ENCODE measurements around the gene A1CF. TPM values are rescaled to one million over a fixed set of nuclear protein-coding genes. Genes with fewer than 3 reads are reported as not detected.
A peak's percentile ranks its signal among the peaks of the same experiment; 100 is the strongest.
"Not testable (repeated sequence)": the region's sequence is repeated elsewhere in the genome, so short reads cannot be mapped to it uniquely, and the experiment has no call there.

A1CF gene
- total and polyA plus RNA-seq, 2 experiments from 2014 or later = 25.4 to 47.6 TPM

DNA sequence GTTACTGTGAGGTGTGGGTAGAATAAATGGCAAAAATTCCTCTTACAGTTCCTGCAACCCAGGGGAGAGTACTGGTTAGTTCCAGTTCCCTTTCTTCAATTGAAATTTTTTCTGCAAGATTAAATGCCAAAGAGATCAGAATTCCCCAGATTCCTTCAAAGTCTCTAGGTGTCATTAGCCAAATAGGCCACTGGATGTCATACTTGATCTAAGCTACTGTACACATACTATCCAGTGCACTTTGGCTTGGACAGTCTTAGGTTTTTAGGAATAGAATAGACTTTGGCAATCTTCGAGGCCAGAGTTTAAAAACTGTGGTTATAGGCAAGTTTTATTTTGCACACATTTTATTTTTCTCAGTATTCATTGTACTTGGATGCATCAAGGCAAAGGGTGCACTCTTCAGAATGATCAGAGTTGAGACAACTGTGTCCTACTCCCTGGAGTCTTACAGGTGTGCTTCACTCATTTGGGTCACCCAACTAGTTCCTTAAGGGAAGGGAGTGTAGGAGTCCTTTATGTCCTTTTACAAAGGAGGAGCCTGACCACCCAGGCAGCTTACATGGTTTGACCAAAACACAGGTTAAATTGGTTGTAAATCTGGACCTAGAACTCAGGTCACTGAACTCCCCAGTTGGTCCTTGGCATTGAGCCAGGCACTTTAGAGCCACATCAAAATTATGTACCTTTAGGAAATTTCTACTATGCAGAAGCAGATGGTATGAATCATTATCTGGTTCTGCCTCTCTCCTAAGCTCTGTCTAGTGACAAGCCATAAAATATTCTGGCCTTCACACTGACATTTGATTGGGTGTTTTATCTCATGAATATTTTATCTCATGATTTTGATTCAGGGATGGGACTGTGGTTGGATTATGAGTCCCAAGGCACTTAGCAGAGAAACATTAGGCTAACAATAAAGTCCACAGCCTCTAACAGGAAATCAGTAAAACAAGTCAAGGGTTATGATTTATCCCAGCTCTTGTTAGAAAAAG is 96.2 kb downstream of the A1CF start:
- H3K4me1 ChIP-seq (ENCODE audit: insufficient read depth) = no peaks in the 10 kb centered on the region
- 81% methylated on average over 1 of the region's 1 CpG for WGBS (ENCODE audit: low lambda C conversion rate, missing lambda C conversion rate)
- no peak overlapping the region for H3K4me3 ChIP-seq
- no peaks in the 10 kb centered on the region for H3K27me3 ChIP-seq
- H3K79me2 ChIP-seq = no peaks in the 10 kb centered on the region
- no peaks in the 10 kb centered on the region for H3K36me3 ChIP-seq (replicated peaks; ENCODE audit: insufficient read depth, low read depth)
- no peak for TF ChIP-seq EZH2 (IDR thresholded peaks at IDR 0.05; ENCODE audit: borderline replicate concordance)
- TF ChIP-seq, protein P1, sequence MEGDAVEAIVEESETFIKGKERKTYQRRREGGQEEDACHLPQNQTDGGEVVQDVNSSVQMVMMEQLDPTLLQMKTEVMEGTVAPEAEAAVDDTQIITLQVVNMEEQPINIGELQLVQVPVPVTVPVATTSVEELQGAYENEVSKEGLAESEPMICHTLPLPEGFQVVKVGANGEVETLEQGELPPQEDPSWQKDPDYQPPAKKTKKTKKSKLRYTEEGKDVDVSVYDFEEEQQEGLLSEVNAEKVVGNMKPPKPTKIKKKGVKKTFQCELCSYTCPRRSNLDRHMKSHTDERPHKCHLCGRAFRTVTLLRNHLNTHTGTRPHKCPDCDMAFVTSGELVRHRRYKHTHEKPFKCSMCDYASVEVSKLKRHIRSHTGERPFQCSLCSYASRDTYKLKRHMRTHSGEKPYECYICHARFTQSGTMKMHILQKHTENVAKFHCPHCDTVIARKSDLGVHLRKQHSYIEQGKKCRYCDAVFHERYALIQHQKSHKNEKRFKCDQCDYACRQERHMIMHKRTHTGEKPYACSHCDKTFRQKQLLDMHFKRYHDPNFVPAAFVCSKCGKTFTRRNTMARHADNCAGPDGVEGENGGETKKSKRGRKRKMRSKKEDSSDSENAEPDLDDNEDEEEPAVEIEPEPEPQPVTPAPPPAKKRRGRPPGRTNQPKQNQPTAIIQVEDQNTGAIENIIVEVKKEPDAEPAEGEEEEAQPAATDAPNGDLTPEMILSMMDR (IDR thresholded peaks at IDR 0.05; ENCODE audit: poor library complexity) = peak; percentile 36
- H3K9me2 ChIP-seq (replicated peaks; ENCODE audit: insufficient read depth) = no peaks in the 10 kb centered on the region
- H3K9me3 ChIP-seq (ENCODE audit: low read depth) = no peaks in the 10 kb centered on the region
- no peak overlapping the region for H3K4me2 ChIP-seq
- no peak overlapping the region for H2AFZ ChIP-seq
- DNase-seq (ENCODE audit: low spot score) = peak; percentile 18
- H3K27ac ChIP-seq = no peak overlapping the region
- no peaks in the 10 kb centered on the region for H4K20me1 ChIP-seq (ENCODE audit: insufficient read depth, poor library complexity, severe bottlenecking)

DNA sequence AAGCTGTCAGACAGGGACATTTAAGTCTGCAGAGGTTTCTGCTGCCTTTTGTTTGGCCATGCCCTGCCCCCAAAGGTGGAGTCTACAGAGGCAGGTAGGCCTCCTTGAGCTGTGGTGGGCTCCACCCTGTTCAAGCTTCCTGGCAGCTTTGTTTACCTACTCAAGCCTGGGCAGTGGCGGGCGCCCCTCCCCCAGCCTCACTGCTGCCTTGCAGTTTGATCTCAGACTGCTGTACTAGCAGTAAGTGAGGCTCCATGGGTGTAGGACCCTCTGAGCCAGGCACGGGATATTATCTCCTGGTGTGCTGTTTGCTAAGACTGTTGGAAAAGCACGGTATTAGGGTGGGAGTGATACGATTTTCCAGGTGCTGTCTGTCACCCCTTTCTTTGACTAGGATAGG is 97.5 kb downstream of the A1CF start:
- H3K36me3 ChIP-seq (replicated peaks; ENCODE audit: insufficient read depth, low read depth); H3K4me3 ChIP-seq; H3K79me2 ChIP-seq; H3K27ac ChIP-seq; H3K4me2 ChIP-seq; H4K20me1 ChIP-seq (ENCODE audit: insufficient read depth, poor library complexity, severe bottlenecking); H3K27me3 ChIP-seq; DNase-seq (ENCODE audit: low spot score); H3K9me2 ChIP-seq (replicated peaks; ENCODE audit: insufficient read depth); H3K9me3 ChIP-seq (ENCODE audit: low read depth); H3K4me1 ChIP-seq (ENCODE audit: insufficient read depth); H2AFZ ChIP-seq: not testable (repeated sequence)
- WGBS (ENCODE audit: low lambda C conversion rate, missing lambda C conversion rate) = 41% methylated on average over 5 of the region's 5 CpGs

DNA sequence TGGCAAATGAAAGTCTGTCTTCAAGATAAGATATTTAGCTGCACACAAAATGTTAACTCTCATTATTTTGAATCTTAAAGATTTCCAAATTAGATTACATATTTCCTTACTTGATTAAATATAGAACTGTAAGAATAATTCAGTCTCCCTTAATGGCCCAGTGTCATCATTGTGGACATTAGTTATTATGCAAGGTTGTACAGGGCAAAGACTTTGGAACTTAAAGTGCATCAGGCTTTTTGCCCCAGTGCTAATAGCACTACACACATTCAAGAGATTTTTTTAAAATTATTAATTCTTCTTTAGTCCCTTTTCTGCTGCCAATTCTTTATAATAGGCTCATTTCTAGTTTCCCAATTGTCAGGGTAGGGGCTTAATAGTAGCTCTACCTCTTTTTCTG is 103.4 kb downstream of the A1CF start:
- H3K9me2 ChIP-seq (replicated peaks; ENCODE audit: insufficient read depth); H3K4me2 ChIP-seq; H2AFZ ChIP-seq; H3K4me1 ChIP-seq (ENCODE audit: insufficient read depth); H3K9me3 ChIP-seq (ENCODE audit: low read depth); H3K36me3 ChIP-seq (replicated peaks; ENCODE audit: insufficient read depth, low read depth); H3K27me3 ChIP-seq; H3K79me2 ChIP-seq; H3K27ac ChIP-seq; DNase-seq (ENCODE audit: low spot score); H3K4me3 ChIP-seq; H4K20me1 ChIP-seq (ENCODE audit: insufficient read depth, poor library complexity, severe bottlenecking): not testable (repeated sequence)

DNA sequence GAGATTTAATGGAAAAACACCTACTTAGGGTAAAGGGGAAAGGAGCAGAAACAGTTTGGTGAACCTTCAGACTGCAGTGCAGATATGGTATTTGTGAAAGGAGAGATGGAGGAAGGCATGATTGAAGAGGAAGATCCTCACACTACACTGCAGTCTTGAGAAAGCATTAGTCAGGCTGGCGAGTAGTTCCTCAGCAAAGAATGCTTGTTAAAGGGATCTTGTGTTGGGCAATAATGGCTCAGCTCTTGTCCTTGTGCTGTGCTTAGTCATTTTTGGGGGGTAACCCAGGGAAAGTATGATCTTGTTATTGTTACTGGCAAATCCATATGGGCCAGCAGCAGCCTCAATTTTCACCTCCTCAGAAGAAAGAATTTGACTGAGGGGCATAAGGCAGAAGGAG is 105.4 kb downstream of the A1CF start:
- H2AFZ ChIP-seq; H4K20me1 ChIP-seq (ENCODE audit: insufficient read depth, poor library complexity, severe bottlenecking); H3K36me3 ChIP-seq (replicated peaks; ENCODE audit: insufficient read depth, low read depth); H3K27me3 ChIP-seq; H3K4me1 ChIP-seq (ENCODE audit: insufficient read depth); DNase-seq (ENCODE audit: low spot score); H3K4me2 ChIP-seq; H3K9me2 ChIP-seq (replicated peaks; ENCODE audit: insufficient read depth); H3K27ac ChIP-seq; H3K4me3 ChIP-seq; H3K79me2 ChIP-seq; H3K9me3 ChIP-seq (ENCODE audit: low read depth): not testable (repeated sequence)
- WGBS (ENCODE audit: low lambda C conversion rate, missing lambda C conversion rate) = 86% methylated on average over 1 of the region's 1 CpG

DNA sequence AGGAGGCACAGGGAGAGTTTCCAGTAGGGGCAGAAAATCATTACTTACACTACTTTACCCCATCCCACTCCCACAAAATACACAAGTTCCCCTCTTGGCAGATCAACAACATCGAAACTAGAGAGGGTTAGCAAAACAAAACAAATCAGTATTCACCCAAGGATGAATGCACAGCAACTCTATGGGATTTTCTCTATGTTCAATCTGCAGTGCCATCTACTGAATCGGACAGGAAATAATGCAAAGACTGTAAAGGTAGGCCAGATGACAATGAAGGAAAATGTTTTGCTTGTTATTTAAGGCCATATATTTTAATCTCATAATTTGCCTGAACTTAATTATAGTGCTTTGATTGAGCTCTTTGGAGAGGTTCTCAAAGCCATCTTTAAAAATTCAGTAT is 110.6 kb downstream of the A1CF start:
- not testable (repeated sequence) for H3K27me3 ChIP-seq; H3K4me1 ChIP-seq (ENCODE audit: insufficient read depth); H3K27ac ChIP-seq; H3K9me3 ChIP-seq (ENCODE audit: low read depth); DNase-seq (ENCODE audit: low spot score); H3K36me3 ChIP-seq (replicated peaks; ENCODE audit: insufficient read depth, low read depth); H3K9me2 ChIP-seq (replicated peaks; ENCODE audit: insufficient read depth); H4K20me1 ChIP-seq (ENCODE audit: insufficient read depth, poor library complexity, severe bottlenecking); H3K4me2 ChIP-seq; H3K4me3 ChIP-seq; H2AFZ ChIP-seq; H3K79me2 ChIP-seq
- TF ChIP-seq, protein P1 (IDR thresholded peaks at IDR 0.05; ENCODE audit: poor library complexity) = peak; percentile 12
- 84% methylated on average over 2 of the region's 2 CpGs for WGBS (ENCODE audit: low lambda C conversion rate, missing lambda C conversion rate)

DNA sequence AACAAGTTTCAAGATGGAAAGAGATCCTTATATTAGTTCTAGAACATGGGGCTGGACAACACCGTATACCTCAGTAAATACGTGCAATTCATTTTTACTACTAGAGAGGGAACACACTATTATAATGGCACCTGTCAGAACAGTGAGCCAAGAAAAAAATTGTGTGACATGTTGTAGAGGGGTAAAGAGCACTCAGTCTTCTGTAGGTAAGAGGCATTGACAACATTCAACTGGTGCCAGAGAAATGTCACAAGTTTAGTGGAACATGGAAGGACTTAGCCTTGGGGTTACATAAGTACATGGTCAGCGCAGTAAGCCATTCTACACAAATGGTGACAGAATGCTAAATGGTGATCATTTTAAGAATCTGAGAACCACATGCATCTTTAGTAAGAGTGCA is 113.4 kb downstream of the A1CF start:
- H3K36me3 ChIP-seq (replicated peaks; ENCODE audit: insufficient read depth, low read depth); H3K27ac ChIP-seq; H3K27me3 ChIP-seq; H4K20me1 ChIP-seq (ENCODE audit: insufficient read depth, poor library complexity, severe bottlenecking); H3K9me2 ChIP-seq (replicated peaks; ENCODE audit: insufficient read depth); H3K4me2 ChIP-seq; DNase-seq (ENCODE audit: low spot score); H3K79me2 ChIP-seq; H3K4me1 ChIP-seq (ENCODE audit: insufficient read depth); H3K4me3 ChIP-seq; H3K9me3 ChIP-seq (ENCODE audit: low read depth); H2AFZ ChIP-seq: not testable (repeated sequence)
- 94% methylated on average over 3 of the region's 3 CpGs for WGBS (ENCODE audit: low lambda C conversion rate, missing lambda C conversion rate)

DNA sequence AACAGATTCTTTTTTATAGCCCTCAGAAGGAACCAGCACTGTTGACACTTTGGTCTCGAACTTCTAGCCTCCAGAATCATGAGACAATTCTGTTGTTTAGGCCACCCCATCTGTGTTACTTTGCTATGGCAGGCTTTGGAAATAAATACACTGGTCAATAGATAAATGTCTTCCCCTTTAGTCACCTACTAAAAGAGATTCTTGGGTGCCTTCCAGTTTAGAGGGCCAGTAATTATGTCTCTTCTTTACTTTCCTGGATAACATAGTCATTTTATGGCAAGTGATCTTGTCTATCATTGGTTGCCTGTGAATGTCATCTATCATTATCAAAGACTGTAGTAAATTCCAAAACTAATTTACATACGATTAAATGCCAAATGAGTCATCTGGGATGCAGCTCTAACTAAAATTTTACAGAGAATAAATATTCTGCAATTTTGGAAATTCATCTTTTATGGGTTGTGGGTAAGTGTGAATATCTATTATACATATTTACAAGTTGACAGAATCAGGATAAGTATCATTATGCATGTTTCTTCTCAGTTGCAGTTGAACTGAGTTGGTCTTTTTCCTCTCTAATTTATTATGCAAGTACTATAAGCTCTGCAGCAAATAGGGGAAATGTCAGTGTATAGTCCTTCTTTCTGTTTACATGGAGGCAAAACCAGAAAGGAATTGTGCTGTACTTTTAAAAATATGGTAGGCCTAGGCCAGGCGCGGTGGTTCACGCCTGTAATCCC is 118.5 kb downstream of the A1CF start:
- H3K4me2 ChIP-seq; H4K20me1 ChIP-seq (ENCODE audit: insufficient read depth, poor library complexity, severe bottlenecking); H3K79me2 ChIP-seq; H3K27ac ChIP-seq; H3K9me2 ChIP-seq (replicated peaks; ENCODE audit: insufficient read depth); H3K4me3 ChIP-seq; H3K36me3 ChIP-seq (replicated peaks; ENCODE audit: insufficient read depth, low read depth); H2AFZ ChIP-seq; H3K9me3 ChIP-seq (ENCODE audit: low read depth); DNase-seq (ENCODE audit: low spot score); H3K4me1 ChIP-seq (ENCODE audit: insufficient read depth); H3K27me3 ChIP-seq: not testable (repeated sequence)
- 93% methylated on average over 4 of the region's 5 CpGs for WGBS (ENCODE audit: low lambda C conversion rate, missing lambda C conversion rate)

All from hepatocyte (in vitro differentiated cells).